Liver (tissue), 3 donors: Measurements from ENCODE around the gene MCF2L2.

Experiments used
- CTCF ChIP-seq: fragments of 150-350 bp; IDR thresholded peaks from 2 replicates; pipeline ENCODE4 v1.5.1; 2017; ENCODE audit warnings: improper control_type of control experiment, low read depth, low read length; ENCODE audit not compliant: missing input control
- FOXA2 ChIP-seq: IDR thresholded peaks from 2 replicates; pipeline ENCODE4 v1.6.1; 2016; ENCODE audit warnings: antibody characterized with exemption
- REST ChIP-seq: IDR thresholded peaks from 2 replicates; pipeline ENCODE4 v1.6.1; 2016; ENCODE audit warnings: antibody characterized with exemption, mild to moderate bottlenecking
- TAF1 ChIP-seq: conservative IDR thresholded peaks from 2 replicates; pipeline ENCODE4 v1.6.1; 2016; ENCODE audit warnings: antibody characterized with exemption, mild to moderate bottlenecking
- donor health status: healthy.
- donor health status: healthy.

GRCh38 chr3:183155499-183155898, 272.9 kb downstream of the MCF2L2 start:
- no peak for TF ChIP-seq CTCF
- TF ChIP-seq FOXA2 = no peak
- no peak for TF ChIP-seq TAF1
- no peak for TF ChIP-seq REST
